ENCODE data around the gene SNRK.
A peak's percentile ranks its signal among the peaks of the same experiment; 100 is the strongest.

Gene SNRK

GRCh38 chr3:43298292-43298691 is 12.0 kb downstream of the SNRK start:
- no peak for TF ChIP-seq PAX5 (IDR thresholded peaks at IDR 0.05; ENCODE audit: insufficient read depth, low read length, severe bottlenecking)
- no peak for TF ChIP-seq POLR2A (IDR thresholded peaks at IDR 0.05; ENCODE audit: low read depth, low read length)
- TF ChIP-seq POU2F2 (IDR thresholded peaks at IDR 0.05; ENCODE audit: low read depth, low read length): no peak
- DNase-seq (ENCODE audit: insufficient read length, low spot score): no peak
- peak; percentile 5 for FAIRE-seq

DNA sequence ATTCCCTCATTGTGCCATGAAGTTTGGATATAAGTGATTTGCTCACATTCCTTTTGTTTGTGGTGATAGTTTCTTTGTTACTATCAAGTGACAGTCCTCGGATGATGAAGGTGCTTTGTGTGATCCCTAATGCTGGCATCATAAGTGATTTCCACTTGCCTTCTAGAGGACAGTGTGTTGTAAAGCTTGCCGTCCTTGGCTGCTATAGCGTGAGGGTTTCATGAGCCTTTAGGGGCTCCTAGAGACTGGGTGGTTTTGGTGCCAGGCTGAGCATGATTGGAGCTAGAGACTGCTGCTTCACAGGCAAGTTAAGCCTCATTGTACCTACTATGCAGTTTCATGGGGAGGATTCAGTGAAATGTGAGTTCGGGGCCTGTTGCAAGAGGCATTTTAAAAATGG is 12.4 kb downstream of the SNRK start:
- DNase-seq (ENCODE audit: insufficient read length, low spot score) (no peak), FAIRE-seq (peak; percentile 9)
- TF ChIP-seq SPI1 (IDR thresholded peaks at IDR 0.05; ENCODE audit: low read depth, low read length) (no peak), PAX5 (IDR thresholded peaks at IDR 0.05; ENCODE audit: insufficient read depth, low read length, severe bottlenecking) (no peak), TAF1 (IDR thresholded peaks at IDR 0.05; ENCODE audit: low read depth, low read length) (no peak), POU2F2 (IDR thresholded peaks at IDR 0.05; ENCODE audit: low read depth, low read length) (no peak), POLR2A (IDR thresholded peaks at IDR 0.05; ENCODE audit: low read depth, low read length) (no peak), POLR2AphosphoS5 (IDR thresholded peaks at IDR 0.05; ENCODE audit: low read depth, low read length) (no peak)

DNA sequence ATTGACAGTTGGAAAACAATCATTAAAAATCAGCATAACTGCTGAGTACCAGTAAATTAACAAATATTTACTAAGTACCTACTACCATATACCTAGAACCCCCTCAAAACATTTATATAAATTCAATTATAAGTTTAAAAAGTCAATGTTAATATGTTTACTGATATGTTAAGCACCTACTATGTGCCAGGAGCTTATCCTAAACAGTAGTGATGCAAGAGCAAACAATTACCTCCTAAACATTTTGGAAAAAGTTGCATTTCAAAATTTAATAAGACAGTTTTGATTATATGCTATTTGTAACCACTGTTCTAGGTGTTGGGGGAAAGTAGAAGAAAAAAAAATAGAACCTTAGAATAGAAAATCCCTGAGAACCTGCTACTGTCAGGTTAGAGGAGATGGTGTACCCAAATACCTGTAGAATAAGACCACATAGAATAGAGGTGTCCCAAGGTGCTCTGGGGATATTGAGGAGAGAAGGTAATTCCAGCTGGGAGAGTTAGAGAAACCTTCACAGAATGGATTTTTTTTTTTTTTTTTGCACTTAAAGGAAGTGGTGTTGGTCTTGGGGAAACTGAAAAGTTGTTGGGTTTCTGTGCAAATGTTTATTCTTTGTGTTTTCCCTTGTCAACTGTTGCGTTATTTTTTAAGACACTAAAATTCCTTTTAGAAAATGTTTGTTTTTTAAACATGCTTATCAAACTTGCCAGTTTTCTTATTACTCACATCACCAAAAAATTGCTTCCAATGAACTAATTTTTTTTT is 16.0 kb downstream of the SNRK start:
- FAIRE-seq (no peak), DNase-seq (ENCODE audit: insufficient read length, low spot score) (no peak)
- no peak for TF ChIP-seq SPI1 (IDR thresholded peaks at IDR 0.05; ENCODE audit: low read depth, low read length)
- TF ChIP-seq PAX5 (IDR thresholded peaks at IDR 0.05; ENCODE audit: insufficient read depth, low read length, severe bottlenecking): no peak

- DNase-seq (ENCODE audit: insufficient read length, low spot score) (no peak), FAIRE-seq (no peak)
- TF ChIP-seq TAF1 (IDR thresholded peaks at IDR 0.05; ENCODE audit: low read depth, low read length) (no peak), SPI1 (IDR thresholded peaks at IDR 0.05; ENCODE audit: low read depth, low read length) (no peak), POLR2AphosphoS5 (IDR thresholded peaks at IDR 0.05; ENCODE audit: low read depth, low read length) (no peak), POU2F2 (IDR thresholded peaks at IDR 0.05; ENCODE audit: low read depth, low read length) (no peak), PAX5 (IDR thresholded peaks at IDR 0.05; ENCODE audit: insufficient read depth, low read length, severe bottlenecking) (no peak), POLR2A (IDR thresholded peaks at IDR 0.05; ENCODE audit: low read depth, low read length) (no peak)
These were observed 17.8 kb downstream of the SNRK start for GRCh38 chr3:43304126-43304525.

GRCh38 chr3:43307226-43307625 is 20.9 kb downstream of the SNRK start:
- FAIRE-seq: no peak
- no peak for DNase-seq (ENCODE audit: insufficient read length, low spot score)
- no peak for TF ChIP-seq TAF1 (IDR thresholded peaks at IDR 0.05; ENCODE audit: low read depth, low read length)
- TF ChIP-seq SPI1 (IDR thresholded peaks at IDR 0.05; ENCODE audit: low read depth, low read length): no peak
- no peak for TF ChIP-seq PAX5 (IDR thresholded peaks at IDR 0.05; ENCODE audit: insufficient read depth, low read length, severe bottlenecking)
- no peak for TF ChIP-seq POLR2AphosphoS5 (IDR thresholded peaks at IDR 0.05; ENCODE audit: low read depth, low read length)
- TF ChIP-seq POLR2A (IDR thresholded peaks at IDR 0.05; ENCODE audit: low read depth, low read length): no peak
- TF ChIP-seq POU2F2 (IDR thresholded peaks at IDR 0.05; ENCODE audit: low read depth, low read length): no peak

GRCh38 chr3:43307649-43308048 is 21.3 kb downstream of the SNRK start:
- FAIRE-seq (no peak), DNase-seq (ENCODE audit: insufficient read length, low spot score) (no peak)
- TF ChIP-seq POLR2A (IDR thresholded peaks at IDR 0.05; ENCODE audit: low read depth, low read length) (no peak), SPI1 (IDR thresholded peaks at IDR 0.05; ENCODE audit: low read depth, low read length) (no peak), POU2F2 (IDR thresholded peaks at IDR 0.05; ENCODE audit: low read depth, low read length) (no peak), TAF1 (IDR thresholded peaks at IDR 0.05; ENCODE audit: low read depth, low read length) (no peak), POLR2AphosphoS5 (IDR thresholded peaks at IDR 0.05; ENCODE audit: low read depth, low read length) (no peak), PAX5 (IDR thresholded peaks at IDR 0.05; ENCODE audit: insufficient read depth, low read length, severe bottlenecking) (no peak)

GRCh38 chr3:43309372-43310305 is 23.3 kb downstream of the SNRK start:
- no peak for DNase-seq (ENCODE audit: insufficient read length, low spot score)
- TF ChIP-seq TAF1 (IDR thresholded peaks at IDR 0.05; ENCODE audit: low read depth, low read length): no peak
- TF ChIP-seq POLR2A (IDR thresholded peaks at IDR 0.05; ENCODE audit: low read depth, low read length): no peak
- TF ChIP-seq POU2F2 (IDR thresholded peaks at IDR 0.05; ENCODE audit: low read depth, low read length): no peak
- TF ChIP-seq SPI1 (IDR thresholded peaks at IDR 0.05; ENCODE audit: low read depth, low read length): no peak
- TF ChIP-seq POLR2AphosphoS5 (IDR thresholded peaks at IDR 0.05; ENCODE audit: low read depth, low read length): no peak
- TF ChIP-seq PAX5 (IDR thresholded peaks at IDR 0.05; ENCODE audit: insufficient read depth, low read length, severe bottlenecking): no peak
- no peak for FAIRE-seq

DNA sequence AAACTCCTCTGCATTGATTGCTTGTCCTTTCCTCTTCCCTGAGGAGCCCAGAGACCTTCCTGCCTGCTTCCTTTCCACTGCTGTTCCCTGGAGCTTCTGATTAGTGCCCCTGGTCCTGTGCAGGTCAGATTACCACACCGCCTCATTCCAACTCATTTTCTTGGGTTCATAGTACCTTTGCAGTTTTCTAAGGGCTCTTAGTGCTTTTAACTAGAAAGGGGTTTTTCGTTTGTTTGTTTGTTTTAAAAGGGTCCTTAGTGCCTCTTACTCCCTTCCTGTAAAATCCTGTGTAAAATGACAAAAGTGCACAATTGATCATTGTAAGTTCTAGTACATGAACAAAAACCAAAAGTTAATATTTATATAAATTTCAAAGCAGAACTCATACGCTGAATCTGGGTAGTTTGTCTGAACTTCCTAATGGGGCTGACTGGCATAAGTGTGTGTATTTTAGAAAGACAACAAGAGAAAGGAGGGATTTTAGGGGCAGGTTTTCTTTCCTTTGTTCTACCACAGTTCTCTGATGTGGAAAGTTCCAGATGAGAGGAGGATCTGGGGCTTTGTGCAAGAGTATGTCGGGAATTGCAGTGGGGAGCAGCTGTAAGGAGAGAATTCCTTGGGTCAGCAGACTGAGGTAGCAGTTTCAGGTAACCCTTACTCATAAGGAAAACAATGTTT is 30.6 kb downstream of the SNRK start:
- FAIRE-seq (no peak), DNase-seq (ENCODE audit: insufficient read length, low spot score) (no peak)
- TF ChIP-seq POLR2A (IDR thresholded peaks at IDR 0.05; ENCODE audit: low read depth, low read length): no peak
- no peak for TF ChIP-seq SPI1 (IDR thresholded peaks at IDR 0.05; ENCODE audit: low read depth, low read length)
- no peak for TF ChIP-seq PAX5 (IDR thresholded peaks at IDR 0.05; ENCODE audit: insufficient read depth, low read length, severe bottlenecking)
- TF ChIP-seq TAF1 (IDR thresholded peaks at IDR 0.05; ENCODE audit: low read depth, low read length): no peak
- no peak for TF ChIP-seq POU2F2 (IDR thresholded peaks at IDR 0.05; ENCODE audit: low read depth, low read length)
- TF ChIP-seq POLR2AphosphoS5 (IDR thresholded peaks at IDR 0.05; ENCODE audit: low read depth, low read length): no peak
